NCI-H2107 (cell line): ENCODE results near the gene TMEM258.

ENCODE experiments used
- DNase-seq: peaks from one replicate; lab custom pipeline; 2025; lab: John Stamatoyannopoulos, UW

TMEM258 gene

GRCh38 chr11:61757213-61757862 lies 35.1 kb downstream of the TMEM258 start:
- no peak for DNase-seq

- DNase-seq: no peak
Measured at GRCh38 chr11:61756452-61757212, 35.8 kb downstream of the TMEM258 start.

- no peak for DNase-seq
Measured at GRCh38 chr11:61756147-61756451, 36.3 kb downstream of the TMEM258 start.

- no peak for DNase-seq
Measured at GRCh38 chr11:61754534-61755482, 37.6 kb downstream of the TMEM258 start.

- DNase-seq: no peak
Measured at GRCh38 chr11:61753672-61754071, 38.7 kb downstream of the TMEM258 start.

- DNase-seq: no peak
Measured at GRCh38 chr11:61752925-61753521, 39.4 kb downstream of the TMEM258 start.

GRCh38 chr11:61752117-61752924 lies 40.1 kb downstream of the TMEM258 start, which contains the start of gene MYRF:
Gene MYRF (plus strand): TSS chr11:61752636. CDS start chr11:61752745, 109 bp downstream.
- DNase-seq: no peak

- no peak for DNase-seq
Measured at GRCh38 chr11:61751384-61751783, 41.0 kb downstream of the TMEM258 start.

GRCh38 chr11:61750631-61751273 lies 41.6 kb downstream of the TMEM258 start:
- DNase-seq: no peak

- DNase-seq: no peak
Measured at GRCh38 chr11:61749591-61750217, 42.7 kb downstream of the TMEM258 start.

GRCh38 chr11:61747967-61748285 lies 44.5 kb downstream of the TMEM258 start:
- no peak for DNase-seq

GRCh38 chr11:61747192-61747966 lies 45.0 kb downstream of the TMEM258 start:
- no peak for DNase-seq

- no peak for DNase-seq
Measured at GRCh38 chr11:61746442-61747191, 45.8 kb downstream of the TMEM258 start.

GRCh38 chr11:61745781-61746441 lies 46.5 kb downstream of the TMEM258 start:
- no peak for DNase-seq

GRCh38 chr11:61744609-61745156 lies 47.7 kb downstream of the TMEM258 start:
- no peak for DNase-seq

GRCh38 chr11:61744181-61744580 lies 48.2 kb downstream of the TMEM258 start:
- DNase-seq: no peak

GRCh38 chr11:61743486-61744095 lies 48.8 kb downstream of the TMEM258 start:
- no peak for DNase-seq

GRCh38 chr11:61742391-61742790 lies 50.0 kb downstream of the TMEM258 start:
- no peak for DNase-seq
